HEK293 (cell line): ENCODE results near the gene OLFM3.

Source experiments
- CTCF ChIA-PET: fragments of 350-600 bp; formaldehyde crosslinking; extraction: SDS; loops from one replicate; lab custom pipeline; 2021; ENCODE audit warnings: antibody characterized with exemption; lab: Yijun Ruan, JAX
- POLR2A ChIA-PET: fragments of 300-600 bp; formaldehyde crosslinking; extraction: SDS; loops from one replicate; lab custom pipeline; 2020; ENCODE audit warnings: antibody characterized with exemption, inconsistent platforms; lab: Yijun Ruan, JAX
- H3K27ac ChIP-seq: fragments of 200-500 bp; sonication (Bioruptor generic); 2 replicates; pipeline ENCODE4 v1.5.1; 2014; ENCODE audit warnings: low read depth, low read length, control low read depth, inconsistent platforms; ENCODE audit errors: extremely low read depth
- H3K36me3 ChIP-seq, 2 experiments: fragments of 200-500 bp in 1 of 2; sonication (Bioruptor generic) in 1 of 2; 1 replicate in 1 of 2; 2 replicates in 1 of 2; pipeline ENCODE4 v1.5.1; 2014 to 2017; ENCODE audit warnings: inconsistent platforms in 2 of 2, low read length in 2 of 2; ENCODE audit not compliant: control insufficient read depth in 2 of 2, insufficient read depth in 1 of 2
- H3K4me1 ChIP-seq: fragments of 200-500 bp; sonication (Bioruptor generic); 2 replicates; pipeline ENCODE4 v1.5.1; 2014; ENCODE audit warnings: mild to moderate bottlenecking, low read length, inconsistent platforms; ENCODE audit not compliant: control insufficient read depth, insufficient read depth
- H3K4me3 ChIP-seq: 2 replicates; pipeline ENCODE4 v1.5.1; 2011; ENCODE audit warnings: low read depth, mild to moderate bottlenecking, control low read depth, low read length, moderate library complexity
- H3K9me3 ChIP-seq: fragments of 200-500 bp; sonication (Bioruptor generic); 2 replicates; pipeline ENCODE4 v1.5.1; 2014; ENCODE audit warnings: low read depth, low read length, inconsistent platforms; ENCODE audit not compliant: control insufficient read depth, insufficient read depth
- KLF8 ChIP-seq: fragments of 450-650 bp; formaldehyde crosslinking; IDR thresholded peaks from 2 replicates; pipeline ENCODE4 v1.5.1; 2016; ENCODE audit warnings: missing biosample characterization, missing genetic modification characterization
- MZF1 ChIP-seq: fragments of 450-650 bp; formaldehyde crosslinking; IDR thresholded peaks from 2 replicates; pipeline ENCODE4 v1.5.1; 2017; ENCODE audit warnings: missing biosample characterization, missing genetic modification characterization, borderline replicate concordance
- SCRT1 ChIP-seq: fragments of 450-650 bp; formaldehyde crosslinking; IDR thresholded peaks from 2 replicates; pipeline ENCODE4 v1.5.1; 2016; ENCODE audit warnings: missing biosample characterization, missing genetic modification characterization, borderline replicate concordance
- SETDB1 ChIP-seq: IDR thresholded peaks from one replicate; pipeline ENCODE4 v1.6.1; 2017; ENCODE audit warnings: mild to moderate bottlenecking, low read length, moderate library complexity, mixed read lengths; ENCODE audit not compliant: insufficient read length
- ZIC2 ChIP-seq: fragments of 450-650 bp; formaldehyde crosslinking; IDR thresholded peaks from 2 replicates; pipeline ENCODE4 v1.5.1; 2016; ENCODE audit warnings: missing biosample characterization, missing genetic modification characterization
- ZNF114 ChIP-seq: fragments of 450-650 bp; formaldehyde crosslinking; IDR thresholded peaks from 2 replicates; pipeline ENCODE4 v1.5.0; 2017; ENCODE audit warnings: missing biosample characterization, missing genetic modification characterization
- ZNF140 ChIP-seq: fragments of 450-650 bp; formaldehyde crosslinking; IDR thresholded peaks from 2 replicates; pipeline ENCODE4 v1.5.1; 2016; ENCODE audit warnings: missing biosample characterization, missing genetic modification characterization
- ZNF155 ChIP-seq: fragments of 450-650 bp; formaldehyde crosslinking; IDR thresholded peaks from 2 replicates; pipeline ENCODE4 v1.5.1; 2016; ENCODE audit warnings: missing biosample characterization, missing genetic modification characterization
- ZNF174 ChIP-seq: fragments of 450-650 bp; formaldehyde crosslinking; IDR thresholded peaks from 2 replicates; pipeline ENCODE4 v1.5.0; 2017; ENCODE audit warnings: missing biosample characterization, mild to moderate bottlenecking, missing genetic modification characterization
- ZNF23 ChIP-seq: fragments of 450-650 bp; formaldehyde crosslinking; IDR thresholded peaks from 2 replicates; pipeline ENCODE4 v1.5.1; 2016; ENCODE audit warnings: missing biosample characterization, missing genetic modification characterization, borderline replicate concordance
- ZNF324 ChIP-seq: fragments of 450-650 bp; formaldehyde crosslinking; IDR thresholded peaks from 2 replicates; pipeline ENCODE4 v1.5.1; 2016; ENCODE audit warnings: missing biosample characterization, missing genetic modification characterization
- ZNF391 ChIP-seq: fragments of 450-650 bp; formaldehyde crosslinking; IDR thresholded peaks from 2 replicates; pipeline ENCODE4 v1.5.1; 2016; ENCODE audit warnings: low read depth, missing biosample characterization, missing genetic modification characterization, borderline replicate concordance
- ZNF501 ChIP-seq: fragments of 450-650 bp; formaldehyde crosslinking; IDR thresholded peaks from 2 replicates; pipeline ENCODE4 v1.5.1; 2016; ENCODE audit warnings: missing biosample characterization, missing genetic modification characterization
- ZNF544 ChIP-seq: fragments of 450-650 bp; formaldehyde crosslinking; IDR thresholded peaks from 2 replicates; pipeline ENCODE4 v1.5.0; 2017; ENCODE audit warnings: missing biosample characterization, missing genetic modification characterization
- ZNF548 ChIP-seq: fragments of 450-650 bp; formaldehyde crosslinking; IDR thresholded peaks from 2 replicates; pipeline ENCODE4 v1.5.1; 2016; ENCODE audit warnings: missing biosample characterization, missing genetic modification characterization
- ZNF549 ChIP-seq: fragments of 450-650 bp; IDR thresholded peaks from 2 replicates; pipeline ENCODE4 v1.5.1; 2018; ENCODE audit warnings: missing biosample characterization, missing genetic modification characterization, mild to moderate bottlenecking, inconsistent platforms, moderate library complexity
- ZNF560 ChIP-seq: fragments of 450-650 bp; formaldehyde crosslinking; IDR thresholded peaks from 2 replicates; pipeline ENCODE4 v1.5.1; 2017; ENCODE audit warnings: missing biosample characterization, missing genetic modification characterization, borderline replicate concordance
- ZNF561 ChIP-seq: fragments of 450-650 bp; IDR thresholded peaks from 2 replicates; pipeline ENCODE4 v1.5.1; 2018; ENCODE audit warnings: missing biosample characterization, missing genetic modification characterization, borderline replicate concordance
- ZNF571 ChIP-seq: fragments of 450-650 bp; formaldehyde crosslinking; IDR thresholded peaks from 2 replicates; pipeline ENCODE4 v1.5.0; 2017; ENCODE audit warnings: missing biosample characterization, missing genetic modification characterization
- ZNF658 ChIP-seq: fragments of 450-650 bp; formaldehyde crosslinking; IDR thresholded peaks from 2 replicates; pipeline ENCODE4; 2016; ENCODE audit warnings: missing biosample characterization, missing genetic modification characterization
- ZNF792 ChIP-seq: fragments of 450-650 bp; formaldehyde crosslinking; IDR thresholded peaks from 2 replicates; pipeline ENCODE4 v1.5.1; 2016; ENCODE audit warnings: missing biosample characterization, missing genetic modification characterization
- ZNF837 ChIP-seq: fragments of 450-650 bp; formaldehyde crosslinking; IDR thresholded peaks from 2 replicates; pipeline ENCODE4 v1.5.1; 2016; ENCODE audit warnings: missing biosample characterization, missing genetic modification characterization
- ZXDB ChIP-seq: fragments of 450-650 bp; formaldehyde crosslinking; IDR thresholded peaks from 2 replicates; pipeline ENCODE4 v1.5.1; 2016; ENCODE audit warnings: missing biosample characterization, missing genetic modification characterization
- TF ChIP-seq, protein P1 (sequence below): fragments of 450-650 bp; formaldehyde crosslinking; IDR thresholded peaks from 2 replicates; pipeline ENCODE4 v1.5.1; 2016; ENCODE audit warnings: missing biosample characterization, missing genetic modification characterization
- TF ChIP-seq, protein P2 (sequence below): fragments of 450-650 bp; formaldehyde crosslinking; IDR thresholded peaks from 2 replicates; pipeline ENCODE4 v1.5.1; 2017; ENCODE audit warnings: missing biosample characterization, missing genetic modification characterization
- TF ChIP-seq, protein P3 (sequence below): fragments of 450-650 bp; formaldehyde crosslinking; IDR thresholded peaks from 2 replicates; pipeline ENCODE4 v1.5.1; 2016; ENCODE audit warnings: missing biosample characterization, missing genetic modification characterization
- TF ChIP-seq, protein P4 (sequence below): fragments of 450-650 bp; formaldehyde crosslinking; IDR thresholded peaks from 2 replicates; pipeline ENCODE4 v1.5.1; 2016; ENCODE audit warnings: missing biosample characterization, missing genetic modification characterization
- TF ChIP-seq, protein P5 (sequence below): fragments of 450-650 bp; formaldehyde crosslinking; IDR thresholded peaks from 2 replicates; pipeline ENCODE4 v1.5.1; 2016; ENCODE audit warnings: missing biosample characterization, missing genetic modification characterization

OLFM3 gene

DNA sequence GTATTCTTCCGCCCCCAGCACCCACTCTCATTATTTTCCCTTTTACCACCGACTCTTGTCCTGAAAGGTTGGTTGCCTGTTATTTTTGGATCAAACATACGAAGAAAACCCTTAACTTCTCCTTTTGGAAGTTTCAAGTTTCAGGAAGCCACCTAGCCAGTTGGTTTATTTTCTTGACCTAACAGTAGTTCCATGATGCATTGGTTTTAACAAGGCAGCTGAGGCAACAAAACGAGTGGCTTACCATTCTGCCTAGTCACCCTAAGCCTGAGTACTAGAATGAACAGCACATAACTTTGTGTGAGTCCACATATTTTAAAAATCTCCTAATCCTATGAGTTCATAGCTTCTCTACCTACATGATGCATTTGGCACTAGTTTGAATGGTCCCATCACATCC lies 28.9 kb downstream of the OLFM3 start:
- no peaks in the 10 kb centered on the region for H3K4me1 ChIP-seq
- no peak overlapping the region for H3K27ac ChIP-seq
- H3K9me3 ChIP-seq, result no peaks in the 10 kb centered on the region
- H3K4me3 ChIP-seq, result no peak overlapping the region
- CTCF ChIA-PET, result no interaction called here
- POLR2A ChIA-PET, result no interaction called here
- H3K36me3 ChIP-seq, result no peaks in the 10 kb centered on the region
- no peak for TF ChIP-seq SETDB1
- no peak for TF ChIP-seq ZNF544 (tag by site-specific recombination)
- TF ChIP-seq ZNF23 (tag by site-specific recombination), result no peak
- TF ChIP-seq ZNF140 (tag by site-specific recombination), result no peak
- TF ChIP-seq ZNF155 (tag by site-specific recombination), result no peak
- TF ChIP-seq ZNF560 (tag by site-specific recombination), result no peak
- no peak for TF ChIP-seq ZNF548 (tag by site-specific recombination)
- no peak for TF ChIP-seq ZNF324 (tag by site-specific recombination)
- no peak for TF ChIP-seq ZIC2 (tag by site-specific recombination)
- TF ChIP-seq, protein P1, sequence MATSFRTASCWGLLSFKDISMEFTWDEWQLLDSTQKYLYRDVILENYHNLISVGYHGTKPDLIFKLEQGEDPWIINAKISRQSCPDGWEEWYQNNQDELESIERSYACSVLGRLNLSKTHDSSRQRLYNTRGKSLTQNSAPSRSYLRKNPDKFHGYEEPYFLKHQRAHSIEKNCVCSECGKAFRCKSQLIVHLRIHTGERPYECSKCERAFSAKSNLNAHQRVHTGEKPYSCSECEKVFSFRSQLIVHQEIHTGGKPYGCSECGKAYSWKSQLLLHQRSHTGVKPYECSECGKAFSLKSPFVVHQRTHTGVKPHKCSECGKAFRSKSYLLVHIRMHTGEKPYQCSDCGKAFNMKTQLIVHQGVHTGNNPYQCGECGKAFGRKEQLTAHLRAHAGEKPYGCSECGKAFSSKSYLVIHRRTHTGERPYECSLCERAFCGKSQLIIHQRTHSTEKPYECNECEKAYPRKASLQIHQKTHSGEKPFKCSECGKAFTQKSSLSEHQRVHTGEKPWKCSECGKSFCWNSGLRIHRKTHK, result no peak
- no peak for TF ChIP-seq MZF1 (tag by site-specific recombination)
- TF ChIP-seq ZNF174, result no peak
- no peak for TF ChIP-seq SCRT1 (tag by site-specific recombination)
- TF ChIP-seq ZXDB (tag by site-specific recombination), result no peak
- TF ChIP-seq ZNF837 (tag by site-specific recombination), result no peak
- TF ChIP-seq, protein P2, sequence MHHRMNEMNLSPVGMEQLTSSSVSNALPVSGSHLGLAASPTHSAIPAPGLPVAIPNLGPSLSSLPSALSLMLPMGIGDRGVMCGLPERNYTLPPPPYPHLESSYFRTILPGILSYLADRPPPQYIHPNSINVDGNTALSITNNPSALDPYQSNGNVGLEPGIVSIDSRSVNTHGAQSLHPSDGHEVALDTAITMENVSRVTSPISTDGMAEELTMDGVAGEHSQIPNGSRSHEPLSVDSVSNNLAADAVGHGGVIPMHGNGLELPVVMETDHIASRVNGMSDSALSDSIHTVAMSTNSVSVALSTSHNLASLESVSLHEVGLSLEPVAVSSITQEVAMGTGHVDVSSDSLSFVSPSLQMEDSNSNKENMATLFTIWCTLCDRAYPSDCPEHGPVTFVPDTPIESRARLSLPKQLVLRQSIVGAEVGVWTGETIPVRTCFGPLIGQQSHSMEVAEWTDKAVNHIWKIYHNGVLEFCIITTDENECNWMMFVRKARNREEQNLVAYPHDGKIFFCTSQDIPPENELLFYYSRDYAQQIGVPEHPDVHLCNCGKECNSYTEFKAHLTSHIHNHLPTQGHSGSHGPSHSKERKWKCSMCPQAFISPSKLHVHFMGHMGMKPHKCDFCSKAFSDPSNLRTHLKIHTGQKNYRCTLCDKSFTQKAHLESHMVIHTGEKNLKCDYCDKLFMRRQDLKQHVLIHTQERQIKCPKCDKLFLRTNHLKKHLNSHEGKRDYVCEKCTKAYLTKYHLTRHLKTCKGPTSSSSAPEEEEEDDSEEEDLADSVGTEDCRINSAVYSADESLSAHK, result no peak
- TF ChIP-seq ZNF561 (tag by site-specific recombination), result no peak

DNA sequence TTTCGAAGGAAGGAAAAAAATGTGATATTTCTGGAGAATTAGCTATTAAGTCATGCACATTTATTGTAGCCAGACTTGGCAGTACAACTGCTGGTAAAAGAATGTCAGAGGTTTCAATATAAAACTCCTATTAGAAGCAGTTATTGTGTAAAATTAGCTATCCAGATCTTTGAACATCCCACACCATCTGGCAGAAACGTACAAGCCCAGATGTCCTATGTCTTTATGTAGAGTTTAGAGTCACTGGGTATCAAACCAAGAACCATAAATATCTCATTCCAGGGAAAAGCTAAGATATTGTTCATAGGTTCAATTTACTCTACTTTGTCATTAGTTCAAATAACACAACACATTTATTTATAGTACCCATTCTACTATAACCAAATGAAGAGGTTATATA lies 31.4 kb downstream of the OLFM3 start:
- no peak overlapping the region for H3K4me3 ChIP-seq
- POLR2A ChIA-PET, result no interaction called here
- CTCF ChIA-PET, result no interaction called here
- no peak overlapping the region for H3K27ac ChIP-seq
- no peaks in the 10 kb centered on the region for H3K9me3 ChIP-seq
- H3K4me1 ChIP-seq, result no peaks in the 10 kb centered on the region
- H3K36me3 ChIP-seq, result no peaks in the 10 kb centered on the region
- no peak for TF ChIP-seq ZNF549 (tag by site-specific recombination)
- no peak for TF ChIP-seq ZNF501 (tag by site-specific recombination)
- TF ChIP-seq, protein P3, sequence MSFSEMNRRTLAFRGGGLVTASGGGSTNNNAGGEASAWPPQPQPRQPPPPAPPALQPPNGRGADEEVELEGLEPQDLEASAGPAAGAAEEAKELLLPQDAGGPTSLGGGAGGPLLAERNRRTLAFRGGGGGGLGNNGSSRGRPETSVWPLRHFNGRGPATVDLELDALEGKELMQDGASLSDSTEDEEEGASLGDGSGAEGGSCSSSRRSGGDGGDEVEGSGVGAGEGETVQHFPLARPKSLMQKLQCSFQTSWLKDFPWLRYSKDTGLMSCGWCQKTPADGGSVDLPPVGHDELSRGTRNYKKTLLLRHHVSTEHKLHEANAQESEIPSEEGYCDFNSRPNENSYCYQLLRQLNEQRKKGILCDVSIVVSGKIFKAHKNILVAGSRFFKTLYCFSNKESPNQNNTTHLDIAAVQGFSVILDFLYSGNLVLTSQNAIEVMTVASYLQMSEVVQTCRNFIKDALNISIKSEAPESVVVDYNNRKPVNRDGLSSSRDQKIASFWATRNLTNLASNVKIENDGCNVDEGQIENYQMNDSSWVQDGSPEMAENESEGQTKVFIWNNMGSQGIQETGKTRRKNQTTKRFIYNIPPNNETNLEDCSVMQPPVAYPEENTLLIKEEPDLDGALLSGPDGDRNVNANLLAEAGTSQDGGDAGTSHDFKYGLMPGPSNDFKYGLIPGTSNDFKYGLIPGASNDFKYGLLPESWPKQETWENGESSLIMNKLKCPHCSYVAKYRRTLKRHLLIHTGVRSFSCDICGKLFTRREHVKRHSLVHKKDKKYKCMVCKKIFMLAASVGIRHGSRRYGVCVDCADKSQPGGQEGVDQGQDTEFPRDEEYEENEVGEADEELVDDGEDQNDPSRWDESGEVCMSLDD (tag by site-specific recombination), result no peak
- TF ChIP-seq ZNF114 (tag by site-specific recombination), result no peak
- TF ChIP-seq, protein P4, sequence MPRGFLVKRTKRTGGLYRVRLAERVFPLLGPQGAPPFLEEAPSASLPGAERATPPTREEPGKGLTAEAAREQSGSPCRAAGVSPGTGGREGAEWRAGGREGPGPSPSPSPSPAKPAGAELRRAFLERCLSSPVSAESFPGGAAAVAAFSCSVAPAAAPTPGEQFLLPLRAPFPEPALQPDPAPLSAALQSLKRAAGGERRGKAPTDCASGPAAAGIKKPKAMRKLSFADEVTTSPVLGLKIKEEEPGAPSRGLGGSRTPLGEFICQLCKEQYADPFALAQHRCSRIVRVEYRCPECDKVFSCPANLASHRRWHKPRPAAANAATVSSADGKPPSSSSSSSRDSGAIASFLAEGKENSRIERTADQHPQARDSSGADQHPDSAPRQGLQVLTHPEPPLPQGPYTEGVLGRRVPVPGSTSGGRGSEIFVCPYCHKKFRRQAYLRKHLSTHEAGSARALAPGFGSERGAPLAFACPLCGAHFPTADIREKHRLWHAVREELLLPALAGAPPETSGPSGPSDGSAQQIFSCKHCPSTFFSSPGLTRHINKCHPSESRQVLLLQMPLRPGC (tag by site-specific recombination), result no peak
- TF ChIP-seq ZNF391 (tag by site-specific recombination), result no peak
- TF ChIP-seq ZNF792 (tag by site-specific recombination), result no peak
- TF ChIP-seq, protein P5, sequence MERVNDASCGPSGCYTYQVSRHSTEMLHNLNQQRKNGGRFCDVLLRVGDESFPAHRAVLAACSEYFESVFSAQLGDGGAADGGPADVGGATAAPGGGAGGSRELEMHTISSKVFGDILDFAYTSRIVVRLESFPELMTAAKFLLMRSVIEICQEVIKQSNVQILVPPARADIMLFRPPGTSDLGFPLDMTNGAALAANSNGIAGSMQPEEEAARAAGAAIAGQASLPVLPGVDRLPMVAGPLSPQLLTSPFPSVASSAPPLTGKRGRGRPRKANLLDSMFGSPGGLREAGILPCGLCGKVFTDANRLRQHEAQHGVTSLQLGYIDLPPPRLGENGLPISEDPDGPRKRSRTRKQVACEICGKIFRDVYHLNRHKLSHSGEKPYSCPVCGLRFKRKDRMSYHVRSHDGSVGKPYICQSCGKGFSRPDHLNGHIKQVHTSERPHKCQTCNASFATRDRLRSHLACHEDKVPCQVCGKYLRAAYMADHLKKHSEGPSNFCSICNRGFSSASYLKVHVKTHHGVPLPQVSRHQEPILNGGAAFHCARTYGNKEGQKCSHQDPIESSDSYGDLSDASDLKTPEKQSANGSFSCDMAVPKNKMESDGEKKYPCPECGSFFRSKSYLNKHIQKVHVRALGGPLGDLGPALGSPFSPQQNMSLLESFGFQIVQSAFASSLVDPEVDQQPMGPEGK (tag by site-specific recombination), result no peak
- no peak for TF ChIP-seq KLF8 (tag by site-specific recombination)
- no peak for TF ChIP-seq ZNF571 (tag by site-specific recombination)
- TF ChIP-seq ZNF658, result no peak
